GM21717 (cell line): ENCODE results near the gene ELL.
"Not testable (repeated sequence)": the region's sequence is repeated elsewhere in the genome, so short reads cannot be mapped to it uniquely, and the experiment has no call there.

Experiments
- ATAC-seq: cut with Tn5 transposase; IDR thresholded peaks from one replicate; pipeline ENCODE4 v1.9.1; 2021; ENCODE audit warnings: mild to moderate bottlenecking, moderate library complexity; ENCODE audit not compliant: unreplicated experiment

ELL gene

GRCh38 chr19:18532168-18532890 lies 10.5 kb upstream of the ELL start:
- no peak for ATAC-seq

- no peak for ATAC-seq
These were observed 9.6 kb upstream of the ELL start for GRCh38 chr19:18531485-18531884.

GRCh38 chr19:18529782-18530181 lies 7.9 kb upstream of the ELL start:
- ATAC-seq = no peak

- no peak for ATAC-seq
These were observed 4.4 kb upstream of the ELL start for GRCh38 chr19:18526316-18526715.

GRCh38 chr19:18523841-18524240 lies 2.0 kb upstream of the ELL start:
- no peak for ATAC-seq

- ATAC-seq = not testable (repeated sequence)
These were observed 1.1 kb upstream of the ELL start for GRCh38 chr19:18522862-18523440.

- ATAC-seq = peak; percentile 81
These were observed 423 bp upstream of the ELL start for GRCh38 chr19:18522124-18522861.

- ATAC-seq = no peak
These were observed 800 bp downstream of the ELL start for GRCh38 chr19:18520848-18521691.

GRCh38 chr19:18519962-18520847 lies 1.7 kb downstream of the ELL start:
- no peak for ATAC-seq

- no peak for ATAC-seq
These were observed 3.2 kb downstream of the ELL start for GRCh38 chr19:18518639-18519038.

GRCh38 chr19:18517606-18518005 lies 4.3 kb downstream of the ELL start:
- ATAC-seq = no peak

GRCh38 chr19:18515959-18516358 lies 5.9 kb downstream of the ELL start:
- ATAC-seq = no peak

GRCh38 chr19:18514800-18515682 lies 6.8 kb downstream of the ELL start:
- no peak for ATAC-seq

- ATAC-seq = no peak
These were observed 8.0 kb downstream of the ELL start for GRCh38 chr19:18513868-18514267.

- no peak for ATAC-seq
These were observed 11.7 kb downstream of the ELL start for GRCh38 chr19:18510216-18510615.

GRCh38 chr19:18508585-18508984 lies 13.3 kb downstream of the ELL start:
- no peak for ATAC-seq

- no peak for ATAC-seq
These were observed 14.0 kb downstream of the ELL start for GRCh38 chr19:18507727-18508440.

GRCh38 chr19:18507021-18507726 lies 14.7 kb downstream of the ELL start:
- ATAC-seq = no peak
